ENCODE measurements around the gene RPA1. TPM values are rescaled to one million over a fixed set of nuclear protein-coding genes. Genes with fewer than 3 reads are reported as not detected.
"Not testable (repeated sequence)": the region's sequence is repeated elsewhere in the genome, so short reads cannot be mapped to it uniquely, and the experiment has no call there.

The RPA1 gene
- total RNA-seq, 6 experiments from 2014 or later = 83.2 to 111 (median 108) TPM

GRCh38 chr17:1890758-1891450 lies 61.1 kb downstream of the RPA1 start:
- Mint-ChIP-seq H3K27me3 (ENCODE audit: insufficient read depth) (no peaks in the 10 kb centered on the region), H3K9me3 (no peaks in the 10 kb centered on the region), H3K4me3 (no peak overlapping the region), H3K27ac (no peak overlapping the region), H3K36me3 (ENCODE audit: low read depth) (peaks cover 18% of the 10 kb centered on the region), H3K4me1 (ENCODE audit: low read depth) (no peaks in the 10 kb centered on the region)
- DNase-seq = no peak
- TF ChIP-seq CTCF (IDR thresholded peaks at IDR 0.05) = no peak

- TF ChIP-seq CTCF (IDR thresholded peaks at IDR 0.05) = no peak
- Mint-ChIP-seq H3K27me3 (ENCODE audit: insufficient read depth) (peaks cover 2% of the 10 kb centered on the region; the same call in 1 of the 2 replicates), H3K9me3 (no peaks in the 10 kb centered on the region), H3K4me1 (ENCODE audit: low read depth) (no peaks in the 10 kb centered on the region), H3K27ac (no peak overlapping the region), H3K4me3 (no peak overlapping the region), H3K36me3 (ENCODE audit: low read depth) (peaks cover 27% of the 10 kb centered on the region)
- no peak for DNase-seq
Measured at GRCh38 chr17:1894753-1895339, 65.0 kb downstream of the RPA1 start.

- peaks cover 27% of the 10 kb centered on the region for H3K36me3 Mint-ChIP-seq (ENCODE audit: low read depth)
- H3K4me3 Mint-ChIP-seq; H3K27ac Mint-ChIP-seq; H3K9me3 Mint-ChIP-seq; H3K4me1 Mint-ChIP-seq (ENCODE audit: low read depth); DNase-seq; H3K27me3 Mint-ChIP-seq (ENCODE audit: insufficient read depth): not testable (repeated sequence)
Measured at GRCh38 chr17:1895479-1895878, 65.7 kb downstream of the RPA1 start.

GRCh38 chr17:1896243-1897104 lies 66.7 kb downstream of the RPA1 start:
- Mint-ChIP-seq H3K4me1 (ENCODE audit: low read depth) (no peaks in the 10 kb centered on the region), H3K4me3 (no peak overlapping the region)
- no peak for DNase-seq

GRCh38 chr17:1897105-1897656 lies 67.4 kb downstream of the RPA1 start:
- TF ChIP-seq CTCF (IDR thresholded peaks at IDR 0.05) = no peak
- Mint-ChIP-seq H3K4me1 (ENCODE audit: low read depth) (no peaks in the 10 kb centered on the region), H3K36me3 (ENCODE audit: low read depth) (peaks cover 27% of the 10 kb centered on the region), H3K4me3 (no peak overlapping the region), H3K27me3 (ENCODE audit: insufficient read depth) (peaks cover 2% of the 10 kb centered on the region; the same call in 1 of the 2 replicates), H3K27ac (no peak overlapping the region), H3K9me3 (no peaks in the 10 kb centered on the region)
- no peak for DNase-seq

More at GRCh38 chr17:1896243-1897104, 66.7 kb downstream of the RPA1 start:
- Mint-ChIP-seq H3K36me3 (ENCODE audit: low read depth) (peaks cover 27% of the 10 kb centered on the region), H3K9me3 (no peaks in the 10 kb centered on the region), H3K27me3 (ENCODE audit: insufficient read depth) (peaks cover 2% of the 10 kb centered on the region; the same call in 1 of the 2 replicates), H3K27ac (no peak overlapping the region)
- TF ChIP-seq CTCF (IDR thresholded peaks at IDR 0.05) = no peak

All from HFFc6 (cell line).